GM10248 (cell line): ENCODE results near the gene L2HGDH.
"Not testable (repeated sequence)": the region's sequence is repeated elsewhere in the genome, so short reads cannot be mapped to it uniquely, and the experiment has no call there.

Experiments
- CTCF ChIA-PET: fragments of 300-600 bp; sonication (Branson Sonifier 250); formaldehyde crosslinking; extraction: SDS; loops from one replicate; lab custom pipeline; 2021; ENCODE audit warnings: antibody characterized with exemption; lab: Yijun Ruan, JAX
- POLR2A ChIA-PET: fragments of 350-650 bp; sonication (Branson Sonifier 250); formaldehyde crosslinking; extraction: SDS; loops from one replicate; lab custom pipeline; 2020; ENCODE audit warnings: antibody characterized with exemption; lab: Yijun Ruan, JAX
- DNase-seq: peaks from one replicate; pipeline ENCODE4 v3.0.0; 2012; ENCODE audit errors: extremely low spot score
- CTCF ChIP-seq: IDR thresholded peaks from 2 replicates; pipeline ENCODE4 v1.5.1; 2012; ENCODE audit warnings: mild to moderate bottlenecking, low read depth; ENCODE audit errors: extremely low read depth, missing control alignments, control extremely low read depth

Gene L2HGDH

GRCh38 chr14:50320283-50320682 is 8.3 kb upstream of the L2HGDH start:
- POLR2A ChIA-PET = interaction anchor here (1.6 kb wide), 1 partner anchor 8 kb away, joined by 10 read pairs; the partner anchor contains the start of genes DMAC2L and L2HGDH
- DNase-seq = peak; percentile 26
- CTCF ChIA-PET = interaction anchor here (0.6 to 4.9 kb wide), 49 partner anchors 9 to 740 kb away, joined by 3 to 32 read pairs (median 4); partner anchors contain the start of genes CDKL1, DMAC2L, L2HGDH and MAP4K5
- no peak for TF ChIP-seq CTCF

DNA sequence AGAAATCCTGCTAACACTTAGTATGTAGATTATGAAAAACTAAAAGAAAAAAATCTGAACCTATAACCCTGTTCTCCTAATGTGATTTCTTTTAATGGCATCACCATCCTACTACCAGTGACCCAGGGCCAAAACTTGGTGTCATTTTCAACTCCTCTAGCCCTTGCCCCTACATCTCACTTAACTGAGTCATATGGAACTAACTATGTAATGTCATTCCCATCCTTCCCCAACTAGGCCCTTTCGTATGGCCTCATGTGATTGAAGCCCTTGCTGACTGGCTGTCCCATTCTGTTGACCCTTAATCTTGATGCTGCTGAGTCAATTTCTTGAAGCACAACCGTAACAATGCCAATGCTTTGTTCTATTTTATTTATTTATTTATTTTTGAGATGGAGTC is 7.7 kb upstream of the L2HGDH start:
- CTCF ChIA-PET = interaction anchor here (0.6 to 4.9 kb wide), 18 partner anchors 8 to 740 kb away, joined by 3 to 32 read pairs (median 7); partner anchors contain the start of genes DMAC2L, L2HGDH and MAP4K5
- POLR2A ChIA-PET = interaction anchor here (1.6 kb wide), 1 partner anchor 8 kb away, joined by 10 read pairs; the partner anchor contains the start of genes DMAC2L and L2HGDH

GRCh38 chr14:50319293-50319692 is 7.3 kb upstream of the L2HGDH start:
- no peak for TF ChIP-seq CTCF
- DNase-seq = no peak
- POLR2A ChIA-PET = no interaction called here
- CTCF ChIA-PET = interaction anchor here (0.8 to 4.9 kb wide), 6 partner anchors 8 to 459 kb away, joined by 3 to 32 read pairs (median 8); partner anchors contain the start of genes DMAC2L and L2HGDH

More for the DNA sequence above, 7.7 kb upstream of the L2HGDH start:
- TF ChIP-seq CTCF = no peak
- no peak for DNase-seq

DNA sequence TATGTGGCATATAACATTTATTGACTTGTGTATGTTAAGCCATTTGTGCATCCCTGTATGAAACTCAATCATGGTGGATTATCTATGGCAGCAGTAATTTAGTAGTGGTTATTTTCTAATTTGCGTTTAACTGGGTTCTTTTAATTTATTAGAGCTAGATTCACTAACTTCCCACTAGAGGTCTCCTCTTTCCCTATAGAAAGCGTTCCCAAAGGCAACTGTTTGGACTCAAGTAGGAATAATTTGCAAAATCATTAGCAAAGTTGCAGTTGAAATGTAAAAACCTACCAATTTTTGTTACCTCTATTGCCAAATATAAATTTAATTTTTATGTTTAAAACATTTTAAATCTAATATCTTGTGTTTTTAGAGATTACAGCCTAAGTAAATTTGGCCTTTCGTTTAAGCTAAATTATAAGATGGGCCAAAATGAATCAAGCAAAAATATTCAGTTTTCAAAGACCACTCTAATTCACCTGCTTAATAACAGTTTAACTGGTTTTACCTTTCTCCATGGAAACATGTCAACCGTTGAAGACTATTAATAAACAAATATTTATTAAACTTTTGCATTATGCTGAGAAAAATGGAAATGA is 6.1 kb upstream of the L2HGDH start:
- POLR2A ChIA-PET = no interaction called here
- DNase-seq = no peak
- CTCF ChIA-PET = interaction anchor here (0.6 to 2.2 kb wide), 15 partner anchors 11 to 460 kb away, joined by 3 to 8 read pairs (median 4); partner anchors contain the start of gene CDKL1
- TF ChIP-seq CTCF = peak; percentile 62

DNA sequence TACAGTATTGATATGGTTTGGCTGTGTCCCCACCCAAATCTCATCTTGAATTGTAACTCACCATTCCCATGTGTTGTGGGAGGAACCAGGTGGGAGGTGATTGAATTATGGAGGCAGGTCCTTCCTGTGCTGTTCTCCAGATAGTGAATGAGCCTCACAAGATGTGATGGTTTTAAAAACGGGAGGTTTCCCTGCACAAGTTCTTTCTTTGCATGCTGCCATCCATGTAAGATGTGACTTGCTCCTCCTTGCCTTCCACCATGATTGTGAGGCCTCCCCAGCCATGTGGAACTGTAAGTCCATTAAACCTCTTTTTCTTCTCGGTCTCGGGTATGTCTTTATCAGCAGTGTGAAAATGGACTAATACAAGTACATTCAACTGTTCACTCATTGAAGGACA is 2.1 kb upstream of the L2HGDH start:
- POLR2A ChIA-PET, CTCF ChIA-PET, DNase-seq: not testable (repeated sequence)

DNA sequence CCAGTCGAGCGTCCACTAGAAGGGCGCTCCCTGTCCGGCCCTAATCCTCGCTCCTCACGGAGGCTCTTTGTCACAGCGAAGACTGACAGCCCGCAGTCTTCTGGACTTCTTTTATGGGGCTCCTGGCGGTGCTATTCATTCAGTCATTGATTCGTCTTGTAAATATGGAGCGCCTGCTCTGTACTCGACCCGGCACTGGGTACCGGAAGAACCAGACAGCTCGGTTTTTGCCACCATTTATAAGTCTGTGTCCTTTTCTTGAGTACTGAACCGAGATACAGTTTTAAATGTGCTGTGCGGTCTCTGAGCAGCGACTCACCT is 665 bp upstream of the L2HGDH start:
- TF ChIP-seq CTCF = no peak
- ChIA-PET CTCF (interaction anchor here (1.0 to 3.3 kb wide), 8 partner anchors 9 to 545 kb away, joined by 3 to 32 read pairs (median 4); partner anchors contain the start of gene KLHDC2), POLR2A (interaction anchor here (0.6 to 2.0 kb wide), 7 partner anchors 8 to 677 kb away, joined by 3 to 10 read pairs (median 4); no protein-coding TSS in a partner anchor)
- no peak for DNase-seq
